ENCODE measurements around the gene NR6A1.

DNA sequence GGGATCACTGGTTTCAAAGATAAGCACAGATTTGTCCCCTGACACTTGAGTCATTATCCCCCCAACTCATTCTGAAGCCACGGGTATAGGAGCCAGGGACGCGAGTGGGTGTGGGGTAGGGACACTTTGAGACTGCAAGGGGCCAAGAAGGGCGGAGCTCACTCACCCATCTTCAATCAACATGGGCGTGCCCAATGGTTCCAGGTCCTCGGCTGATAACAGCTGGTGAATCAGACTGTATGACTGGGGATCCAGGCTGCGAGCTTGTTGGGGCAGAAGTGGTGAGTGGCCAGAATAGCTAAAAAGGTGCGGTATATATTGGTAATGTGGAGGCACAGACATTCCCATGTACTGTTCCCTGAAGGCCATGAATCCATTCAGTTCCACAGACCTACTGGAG lies 233.2 kb downstream of the NR6A1 start:
- no peak for TF ChIP-seq POLR2AphosphoS5 (IDR thresholded peaks at IDR 0.05; ENCODE audit: borderline replicate concordance, low read depth, low read length)
- no peak for TF ChIP-seq EZH2 (IDR thresholded peaks at IDR 0.05)
